ENCODE results near the gene RAPSN. TPM values are rescaled to one million over a fixed set of nuclear protein-coding genes. Genes with fewer than 3 reads are reported as not detected.

Gene RAPSN
- total RNA-seq, 4 donors from 2014 or later = 0.42 to 1.4 (median 0.70) TPM

- Histone ChIP-seq H3K4me3 (no peak overlapping the region), H3K27me3 (no peaks in the 10 kb centered on the region), H3K36me3 (no peaks in the 10 kb centered on the region), H3K27ac (replicated peaks in 1 of 4) (no peak overlapping the region), H3K4me1 (peaks cover 5 to 21% (median 19%) of the 10 kb centered on the region in 4 donors), H3K9me3 (no peaks in the 10 kb centered on the region)
- intact Hi-C loops (cut with DNase I) = no loop called here
- 94% methylated on average over 3 of the region's 3 CpGs for WGBS
- DNase-seq (ENCODE audit: extremely low spot score) = no peak
- TF ChIP-seq EP300 (IDR thresholded peaks at IDR 0.05) = no peak
- TF ChIP-seq CTCF (IDR thresholded peaks at IDR 0.05) = no peak
- no peak for TF ChIP-seq POLR2A (IDR thresholded peaks at IDR 0.05; ENCODE audit: low read depth)
- no peak for TF ChIP-seq POLR2AphosphoS5 (IDR thresholded peaks at IDR 0.05)
These were observed 13.2 kb downstream of the RAPSN start for GRCh38 chr11:47435687-47436086.

GRCh38 chr11:47434011-47434786, 14.7 kb downstream of the RAPSN start:
- H3K36me3 ChIP-seq = no peaks in the 10 kb centered on the region
- TF ChIP-seq POLR2A (IDR thresholded peaks at IDR 0.05; ENCODE audit: low read depth) (no peak), CTCF (IDR thresholded peaks at IDR 0.05) (no peak), EP300 (IDR thresholded peaks at IDR 0.05) (no peak), POLR2AphosphoS5 (IDR thresholded peaks at IDR 0.05) (no peak)
- no peaks in the 10 kb centered on the region for H3K9me3 ChIP-seq
- no peaks in the 10 kb centered on the region for H3K27me3 ChIP-seq
- intact Hi-C loops (cut with DNase I) = no loop called here
- peaks cover 5 to 21% (median 19%) of the 10 kb centered on the region in 4 donors for H3K4me1 ChIP-seq
- DNase-seq (ENCODE audit: extremely low spot score) = no peak
- 65% methylated on average over 7 of the region's 7 CpGs for WGBS
- no peak overlapping the region for H3K4me3 ChIP-seq
- peak overlapping the region; percentile 11 to 65 (median 56) for H3K27ac ChIP-seq (replicated peaks in 1 of 4)

GRCh38 chr11:47433157-47433556, 15.8 kb downstream of the RAPSN start:
- Histone ChIP-seq H3K27me3 (no peaks in the 10 kb centered on the region), H3K36me3 (no peaks in the 10 kb centered on the region), H3K27ac (replicated peaks in 1 of 4) (no peak overlapping the region), H3K4me1 (peaks cover 5 to 20% (median 19%) of the 10 kb centered on the region in 4 donors), H3K4me3 (no peak overlapping the region), H3K9me3 (no peaks in the 10 kb centered on the region)
- no peak for DNase-seq (ENCODE audit: extremely low spot score)
- no peak for TF ChIP-seq POLR2AphosphoS5 (IDR thresholded peaks at IDR 0.05)
- no peak for TF ChIP-seq CTCF (IDR thresholded peaks at IDR 0.05)
- no peak for TF ChIP-seq POLR2A (IDR thresholded peaks at IDR 0.05; ENCODE audit: low read depth)
- no peak for TF ChIP-seq EP300 (IDR thresholded peaks at IDR 0.05)
- intact Hi-C loops (cut with DNase I) = no loop called here
- WGBS = 86% methylated on average over 3 of the region's 3 CpGs

- DNase-seq (ENCODE audit: extremely low spot score) = no peak
- Histone ChIP-seq H3K27me3 (no peaks in the 10 kb centered on the region), H3K36me3 (no peaks in the 10 kb centered on the region), H3K9me3 (no peaks in the 10 kb centered on the region), H3K27ac (replicated peaks in 1 of 4) (no peak overlapping the region), H3K4me3 (no peak overlapping the region), H3K4me1 (peaks cover 0 to 17% (median 13%) of the 10 kb centered on the region in 4 donors)
- TF ChIP-seq POLR2A (IDR thresholded peaks at IDR 0.05; ENCODE audit: low read depth) (no peak), CTCF (IDR thresholded peaks at IDR 0.05) (no peak), EP300 (IDR thresholded peaks at IDR 0.05) (no peak), POLR2AphosphoS5 (IDR thresholded peaks at IDR 0.05) (no peak)
- 90% methylated on average over 9 of the region's 9 CpGs for WGBS
- intact Hi-C loops (cut with DNase I) = no loop called here
These were observed 17.4 kb downstream of the RAPSN start for GRCh38 chr11:47431356-47432083.

Measured in esophagus muscularis mucosa (tissue), 4 donors.